ENCODE measurements around the gene OSBPL2. TPM values are rescaled to one million over a fixed set of nuclear protein-coding genes. Genes with fewer than 3 reads are reported as not detected.
A peak's percentile ranks its signal among the peaks of the same experiment; 100 is the strongest.

OSBPL2 gene
- total and polyA plus RNA-seq, 2 experiments from 2014 or later, result 16.6 to 31.2 TPM

DNA sequence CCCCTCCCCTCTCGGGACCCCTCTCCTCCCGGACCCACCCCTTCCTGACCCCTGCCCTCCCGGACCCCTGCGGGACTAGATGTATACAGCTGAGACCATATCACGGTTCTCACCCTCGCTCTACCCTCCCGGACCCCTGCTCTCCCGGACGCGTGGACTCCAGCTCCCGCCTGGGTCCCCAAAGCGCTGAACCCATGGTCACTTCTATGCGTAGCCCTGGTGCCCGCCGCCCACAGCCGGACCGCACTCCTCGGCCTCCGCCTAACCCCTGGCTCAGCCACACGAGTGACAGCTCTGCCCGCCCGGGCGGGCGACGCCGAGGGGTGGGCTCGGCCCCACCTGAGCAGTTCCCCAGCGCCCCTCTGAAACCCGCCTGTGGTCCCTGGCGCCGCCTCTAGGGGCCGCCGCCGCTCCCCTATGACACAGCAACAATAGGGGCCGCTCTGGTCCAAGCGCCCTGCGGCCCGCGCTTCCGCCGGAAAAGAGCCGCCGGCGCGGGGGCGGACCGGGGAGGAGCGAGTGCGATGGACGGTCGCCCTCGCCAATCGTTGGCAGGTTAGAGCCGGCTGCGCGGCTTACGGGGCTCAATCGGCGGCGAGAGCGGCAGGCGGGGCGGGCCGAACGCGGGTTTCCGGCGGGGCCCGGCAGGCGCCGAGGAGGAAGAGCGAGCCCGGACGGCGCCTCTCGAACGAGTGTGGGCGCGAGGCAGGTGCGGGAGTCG is 64.2 kb downstream of the OSBPL2 start, which contains the start of gene ADRM1:
TSS of gene ADRM1 (plus strand) at position 657 of the 721 bp plus-strand sequence. CDS start 572 bp downstream, outside the sequence.
- peaks cover 40% of the 10 kb centered on the region for H3K36me3 Mint-ChIP-seq (ENCODE audit: low read depth)
- peaks cover 38% of the 10 kb centered on the region for H3F3A ChIP-seq (replicated peaks; ENCODE audit: low read depth)
- TF ChIP-seq, protein P1, sequence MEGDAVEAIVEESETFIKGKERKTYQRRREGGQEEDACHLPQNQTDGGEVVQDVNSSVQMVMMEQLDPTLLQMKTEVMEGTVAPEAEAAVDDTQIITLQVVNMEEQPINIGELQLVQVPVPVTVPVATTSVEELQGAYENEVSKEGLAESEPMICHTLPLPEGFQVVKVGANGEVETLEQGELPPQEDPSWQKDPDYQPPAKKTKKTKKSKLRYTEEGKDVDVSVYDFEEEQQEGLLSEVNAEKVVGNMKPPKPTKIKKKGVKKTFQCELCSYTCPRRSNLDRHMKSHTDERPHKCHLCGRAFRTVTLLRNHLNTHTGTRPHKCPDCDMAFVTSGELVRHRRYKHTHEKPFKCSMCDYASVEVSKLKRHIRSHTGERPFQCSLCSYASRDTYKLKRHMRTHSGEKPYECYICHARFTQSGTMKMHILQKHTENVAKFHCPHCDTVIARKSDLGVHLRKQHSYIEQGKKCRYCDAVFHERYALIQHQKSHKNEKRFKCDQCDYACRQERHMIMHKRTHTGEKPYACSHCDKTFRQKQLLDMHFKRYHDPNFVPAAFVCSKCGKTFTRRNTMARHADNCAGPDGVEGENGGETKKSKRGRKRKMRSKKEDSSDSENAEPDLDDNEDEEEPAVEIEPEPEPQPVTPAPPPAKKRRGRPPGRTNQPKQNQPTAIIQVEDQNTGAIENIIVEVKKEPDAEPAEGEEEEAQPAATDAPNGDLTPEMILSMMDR (conservative IDR thresholded peaks at IDR 0.05; ENCODE audit: low read depth in 2 of 2), result peak; percentile 65 to 72
- TF ChIP-seq EZH2 (IDR thresholded peaks at IDR 0.05; ENCODE audit: low read depth, unreplicated experiment), result no peak
- no peak for TF ChIP-seq ZNF114 (CRISPR knock-in tag; IDR thresholded peaks at IDR 0.05)
- TF ChIP-seq, protein P2, sequence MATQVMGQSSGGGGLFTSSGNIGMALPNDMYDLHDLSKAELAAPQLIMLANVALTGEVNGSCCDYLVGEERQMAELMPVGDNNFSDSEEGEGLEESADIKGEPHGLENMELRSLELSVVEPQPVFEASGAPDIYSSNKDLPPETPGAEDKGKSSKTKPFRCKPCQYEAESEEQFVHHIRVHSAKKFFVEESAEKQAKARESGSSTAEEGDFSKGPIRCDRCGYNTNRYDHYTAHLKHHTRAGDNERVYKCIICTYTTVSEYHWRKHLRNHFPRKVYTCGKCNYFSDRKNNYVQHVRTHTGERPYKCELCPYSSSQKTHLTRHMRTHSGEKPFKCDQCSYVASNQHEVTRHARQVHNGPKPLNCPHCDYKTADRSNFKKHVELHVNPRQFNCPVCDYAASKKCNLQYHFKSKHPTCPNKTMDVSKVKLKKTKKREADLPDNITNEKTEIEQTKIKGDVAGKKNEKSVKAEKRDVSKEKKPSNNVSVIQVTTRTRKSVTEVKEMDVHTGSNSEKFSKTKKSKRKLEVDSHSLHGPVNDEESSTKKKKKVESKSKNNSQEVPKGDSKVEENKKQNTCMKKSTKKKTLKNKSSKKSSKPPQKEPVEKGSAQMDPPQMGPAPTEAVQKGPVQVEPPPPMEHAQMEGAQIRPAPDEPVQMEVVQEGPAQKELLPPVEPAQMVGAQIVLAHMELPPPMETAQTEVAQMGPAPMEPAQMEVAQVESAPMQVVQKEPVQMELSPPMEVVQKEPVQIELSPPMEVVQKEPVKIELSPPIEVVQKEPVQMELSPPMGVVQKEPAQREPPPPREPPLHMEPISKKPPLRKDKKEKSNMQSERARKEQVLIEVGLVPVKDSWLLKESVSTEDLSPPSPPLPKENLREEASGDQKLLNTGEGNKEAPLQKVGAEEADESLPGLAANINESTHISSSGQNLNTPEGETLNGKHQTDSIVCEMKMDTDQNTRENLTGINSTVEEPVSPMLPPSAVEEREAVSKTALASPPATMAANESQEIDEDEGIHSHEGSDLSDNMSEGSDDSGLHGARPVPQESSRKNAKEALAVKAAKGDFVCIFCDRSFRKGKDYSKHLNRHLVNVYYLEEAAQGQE (IDR thresholded peaks at IDR 0.05; ENCODE audit: unreplicated experiment), result no peak
- TF ChIP-seq STAT1 (IDR thresholded peaks at IDR 0.05; ENCODE audit: unreplicated experiment), result no peak
- peak; percentile 82 for TF ChIP-seq ETS1 (IDR thresholded peaks at IDR 0.05)
- peak; percentile 74 for TF ChIP-seq POLR2AphosphoS5 (IDR thresholded peaks at IDR 0.05; ENCODE audit: low read depth)
- no peak for TF ChIP-seq JUNB (IDR thresholded peaks at IDR 0.05; ENCODE audit: unreplicated experiment)
- TF ChIP-seq CREB1 (CRISPR knock-in tag; IDR thresholded peaks at IDR 0.05; ENCODE audit: low read depth), result peak; percentile 80
- TF ChIP-seq ZNF331 (CRISPR knock-in tag; IDR thresholded peaks at IDR 0.05; ENCODE audit: low read depth), result no peak
- no peak for TF ChIP-seq NANOG (IDR thresholded peaks at IDR 0.05; ENCODE audit: borderline replicate concordance)
- peaks cover 16% of the 10 kb centered on the region for H4K20me1 ChIP-seq (replicated peaks; ENCODE audit: insufficient read depth)
- H3K4me2 ChIP-seq, result peak within 1 kb of the TSS; percentile 96
- H3K79me2 ChIP-seq (replicated peaks; ENCODE audit: insufficient read depth), result peaks cover 32% of the 10 kb centered on the region
- peaks cover 6% of the 10 kb centered on the region; the same call in 2 of the 3 replicates for H3K9me3 Mint-ChIP-seq
- no peaks in the 10 kb centered on the region for H3K27me3 ChIP-seq (ENCODE audit: insufficient read depth)
- peak within 1 kb of the TSS; percentile 86 for H3K27ac Mint-ChIP-seq
- peaks cover 8% of the 10 kb centered on the region; the same call in 1 of the 2 replicates for H3K36me3 ChIP-seq (ENCODE audit: insufficient read depth)
- H2AFZ ChIP-seq, result no peak within 1 kb of the TSS; the same call in 1 of the 2 replicates
- H3K27ac ChIP-seq (ENCODE audit: low read depth), result peak within 1 kb of the TSS; percentile 84
- peak within 1 kb of the TSS; percentile 94 for H3K4me3 ChIP-seq
- peak; percentile 79 for ATAC-seq
- peaks cover 14% of the 10 kb centered on the region; the same call in 1 of the 2 replicates for H3K4me1 ChIP-seq (ENCODE audit: insufficient read depth)
- H3K27me3 Mint-ChIP-seq (ENCODE audit: insufficient read depth, low read depth, poor library complexity), result peaks cover 25% of the 10 kb centered on the region
- H3K9me2 ChIP-seq (ENCODE audit: insufficient read depth), result no peaks in the 10 kb centered on the region
- H3K4me3 Mint-ChIP-seq, result peak within 1 kb of the TSS; percentile 95
- H3K4me1 Mint-ChIP-seq, result peaks cover 19% of the 10 kb centered on the region
- peak; percentile 98 for DNase-seq (ENCODE audit: low spot score)

Data from GM23338 (cell line).